COLO829 (cell line): ENCODE results near the gene SPSB4.
A peak's percentile ranks its signal among the peaks of the same experiment; 100 is the strongest.

Experiments used
- DNase-seq: peaks from one replicate; pipeline ENCODE4 v3.0.0; 2012; ENCODE audit warnings: low spot score

The SPSB4 gene

GRCh38 chr3:141152801-141153678 lies 101.9 kb downstream of the SPSB4 start:
- DNase-seq: no peak

- no peak for DNase-seq
Observed at GRCh38 chr3:141153679-141153966, 102.5 kb downstream of the SPSB4 start.

GRCh38 chr3:141164852-141165251 lies 113.7 kb downstream of the SPSB4 start:
- peak; percentile 48 for DNase-seq

- DNase-seq: no peak
Observed at GRCh38 chr3:141167681-141168080, 116.5 kb downstream of the SPSB4 start.

GRCh38 chr3:141170678-141171295 lies 119.6 kb downstream of the SPSB4 start:
- no peak for DNase-seq

- DNase-seq: no peak
Observed at GRCh38 chr3:141174674-141175073, 123.5 kb downstream of the SPSB4 start.

GRCh38 chr3:141176775-141177174 lies 125.6 kb downstream of the SPSB4 start:
- DNase-seq: no peak

GRCh38 chr3:141178026-141178425 lies 126.9 kb downstream of the SPSB4 start:
- no peak for DNase-seq

- no peak for DNase-seq
Observed at GRCh38 chr3:141178551-141178950, 127.4 kb downstream of the SPSB4 start.

GRCh38 chr3:141179983-141180382 lies 128.8 kb downstream of the SPSB4 start:
- no peak for DNase-seq

- no peak for DNase-seq
Observed at GRCh38 chr3:141181196-141181595, 130.0 kb downstream of the SPSB4 start.

- no peak for DNase-seq
Observed at GRCh38 chr3:141181819-141182218, 130.7 kb downstream of the SPSB4 start.

- peak; percentile 98 for DNase-seq
Observed at GRCh38 chr3:141183606-141184005, 132.5 kb downstream of the SPSB4 start.

- DNase-seq: no peak
Observed at GRCh38 chr3:141184430-141184829, 133.3 kb downstream of the SPSB4 start.

- peak; percentile 57 for DNase-seq
Observed at GRCh38 chr3:141191097-141191749, 140.1 kb downstream of the SPSB4 start.

GRCh38 chr3:141192345-141192744 lies 141.2 kb downstream of the SPSB4 start:
- DNase-seq: peak; percentile 84

GRCh38 chr3:141193066-141193830 lies 142.1 kb downstream of the SPSB4 start:
- no peak for DNase-seq
